ENCODE data around the gene SMYD3.

The SMYD3 gene

GRCh38 chr1:246265481-246265880 lies 241.6 kb downstream of the SMYD3 start:
- TF ChIP-seq YY1 (IDR thresholded peaks at IDR 0.05; ENCODE audit: insufficient read depth, insufficient read length) (no peak), ZNF274 (IDR thresholded peaks at IDR 0.05; ENCODE audit: low read depth, low read length) (no peak), SUZ12 (IDR thresholded peaks at IDR 0.05; ENCODE audit: extremely low read depth, insufficient read depth, insufficient read length) (no peak)
- no peak overlapping the region for H3K9ac ChIP-seq (ENCODE audit: insufficient read length, low read depth)

GRCh38 chr1:246262281-246262680 lies 244.8 kb downstream of the SMYD3 start:
- Histone ChIP-seq H3K9me3 (ENCODE audit: insufficient read depth, low read length) (peaks cover 18% of the 10 kb centered on the region), H3K27me3 (ENCODE audit: insufficient read depth, insufficient read length) (no peaks in the 10 kb centered on the region), H3K9ac (ENCODE audit: insufficient read length, low read depth) (no peak overlapping the region), H3K36me3 (ENCODE audit: insufficient read depth, insufficient read length, low read length) (no peaks in the 10 kb centered on the region), H3K4me3 (ENCODE audit: insufficient read length, low read depth) (no peak overlapping the region), H3K4me1 (ENCODE audit: insufficient read depth, insufficient read length) (no peaks in the 10 kb centered on the region)
- no peak for TF ChIP-seq YY1 (IDR thresholded peaks at IDR 0.05; ENCODE audit: insufficient read depth, insufficient read length)
- TF ChIP-seq SUZ12 (IDR thresholded peaks at IDR 0.05; ENCODE audit: extremely low read depth, insufficient read depth, insufficient read length), result no peak
- TF ChIP-seq ZNF274 (IDR thresholded peaks at IDR 0.05; ENCODE audit: low read depth, low read length), result no peak
- no peak for DNase-seq (ENCODE audit: low read depth, low spot score)

More at GRCh38 chr1:246265481-246265880, 241.6 kb downstream of the SMYD3 start:
- H3K36me3 ChIP-seq (ENCODE audit: insufficient read depth, insufficient read length, low read length), result no peaks in the 10 kb centered on the region
- H3K9me3 ChIP-seq (ENCODE audit: insufficient read depth, low read length), result peaks cover 4% of the 10 kb centered on the region; the same call in 1 of the 2 replicates
- H3K4me3 ChIP-seq (ENCODE audit: insufficient read length, low read depth), result no peak overlapping the region
- DNase-seq (ENCODE audit: low read depth, low spot score), result no peak
- H3K4me1 ChIP-seq (ENCODE audit: insufficient read depth, insufficient read length), result no peaks in the 10 kb centered on the region
- H3K27me3 ChIP-seq (ENCODE audit: insufficient read depth, insufficient read length), result no peaks in the 10 kb centered on the region

GRCh38 chr1:246261639-246262038 lies 245.4 kb downstream of the SMYD3 start:
- Histone ChIP-seq H3K9ac (ENCODE audit: insufficient read length, low read depth) (no peak overlapping the region), H3K27me3 (ENCODE audit: insufficient read depth, insufficient read length) (no peaks in the 10 kb centered on the region), H3K4me1 (ENCODE audit: insufficient read depth, insufficient read length) (no peaks in the 10 kb centered on the region), H3K9me3 (ENCODE audit: insufficient read depth, low read length) (peaks cover 18% of the 10 kb centered on the region), H3K4me3 (ENCODE audit: insufficient read length, low read depth) (no peak overlapping the region), H3K36me3 (ENCODE audit: insufficient read depth, insufficient read length, low read length) (no peaks in the 10 kb centered on the region)
- TF ChIP-seq SUZ12 (IDR thresholded peaks at IDR 0.05; ENCODE audit: extremely low read depth, insufficient read depth, insufficient read length), result no peak
- TF ChIP-seq ZNF274 (IDR thresholded peaks at IDR 0.05; ENCODE audit: low read depth, low read length), result no peak
- TF ChIP-seq YY1 (IDR thresholded peaks at IDR 0.05; ENCODE audit: insufficient read depth, insufficient read length), result no peak
- DNase-seq (ENCODE audit: low read depth, low spot score), result no peak

- Histone ChIP-seq H3K4me1 (ENCODE audit: insufficient read depth, insufficient read length) (no peaks in the 10 kb centered on the region), H3K27me3 (ENCODE audit: insufficient read depth, insufficient read length) (no peaks in the 10 kb centered on the region), H3K9me3 (ENCODE audit: insufficient read depth, low read length) (peaks cover 18% of the 10 kb centered on the region), H3K9ac (ENCODE audit: insufficient read length, low read depth) (no peak overlapping the region), H3K36me3 (ENCODE audit: insufficient read depth, insufficient read length, low read length) (no peaks in the 10 kb centered on the region), H3K4me3 (ENCODE audit: insufficient read length, low read depth) (no peak overlapping the region)
- no peak for TF ChIP-seq ZNF274 (IDR thresholded peaks at IDR 0.05; ENCODE audit: low read depth, low read length)
- no peak for TF ChIP-seq YY1 (IDR thresholded peaks at IDR 0.05; ENCODE audit: insufficient read depth, insufficient read length)
- DNase-seq (ENCODE audit: low read depth, low spot score), result no peak
These were observed 248.8 kb downstream of the SMYD3 start for GRCh38 chr1:246258250-246258649.

GRCh38 chr1:246255773-246256172 lies 251.3 kb downstream of the SMYD3 start:
- Histone ChIP-seq H3K9me3 (ENCODE audit: insufficient read depth, low read length) (peaks cover 17% of the 10 kb centered on the region), H3K36me3 (ENCODE audit: insufficient read depth, insufficient read length, low read length) (no peaks in the 10 kb centered on the region), H3K4me1 (ENCODE audit: insufficient read depth, insufficient read length) (no peaks in the 10 kb centered on the region), H3K4me3 (ENCODE audit: insufficient read length, low read depth) (no peak overlapping the region), H3K27me3 (ENCODE audit: insufficient read depth, insufficient read length) (no peaks in the 10 kb centered on the region), H3K9ac (ENCODE audit: insufficient read length, low read depth) (no peak overlapping the region)
- no peak for TF ChIP-seq ZNF274 (IDR thresholded peaks at IDR 0.05; ENCODE audit: low read depth, low read length)
- TF ChIP-seq SUZ12 (IDR thresholded peaks at IDR 0.05; ENCODE audit: extremely low read depth, insufficient read depth, insufficient read length), result no peak
- no peak for TF ChIP-seq YY1 (IDR thresholded peaks at IDR 0.05; ENCODE audit: insufficient read depth, insufficient read length)
- no peak for DNase-seq (ENCODE audit: low read depth, low spot score)

GRCh38 chr1:246254854-246255253 lies 252.2 kb downstream of the SMYD3 start:
- H3K4me3 ChIP-seq (ENCODE audit: insufficient read length, low read depth), result no peak overlapping the region
- no peaks in the 10 kb centered on the region for H3K27me3 ChIP-seq (ENCODE audit: insufficient read depth, insufficient read length)
- H3K36me3 ChIP-seq (ENCODE audit: insufficient read depth, insufficient read length, low read length), result no peaks in the 10 kb centered on the region
- H3K9me3 ChIP-seq (ENCODE audit: insufficient read depth, low read length), result peaks cover 14% of the 10 kb centered on the region
- H3K4me1 ChIP-seq (ENCODE audit: insufficient read depth, insufficient read length), result no peaks in the 10 kb centered on the region
- TF ChIP-seq ZNF274 (IDR thresholded peaks at IDR 0.05; ENCODE audit: low read depth, low read length) (no peak), YY1 (IDR thresholded peaks at IDR 0.05; ENCODE audit: insufficient read depth, insufficient read length) (no peak), SUZ12 (IDR thresholded peaks at IDR 0.05; ENCODE audit: extremely low read depth, insufficient read depth, insufficient read length) (no peak)
- no peak for DNase-seq (ENCODE audit: low read depth, low spot score)
- H3K9ac ChIP-seq (ENCODE audit: insufficient read length, low read depth), result no peak overlapping the region

- no peaks in the 10 kb centered on the region for H3K9me3 ChIP-seq (ENCODE audit: insufficient read depth, low read length)
- no peaks in the 10 kb centered on the region for H3K4me1 ChIP-seq (ENCODE audit: insufficient read depth, insufficient read length)
- no peaks in the 10 kb centered on the region for H3K27me3 ChIP-seq (ENCODE audit: insufficient read depth, insufficient read length)
- no peak for DNase-seq (ENCODE audit: low read depth, low spot score)
- H3K9ac ChIP-seq (ENCODE audit: insufficient read length, low read depth), result no peak overlapping the region
- no peak overlapping the region for H3K4me3 ChIP-seq (ENCODE audit: insufficient read length, low read depth)
- no peak for TF ChIP-seq SUZ12 (IDR thresholded peaks at IDR 0.05; ENCODE audit: extremely low read depth, insufficient read depth, insufficient read length)
- TF ChIP-seq ZNF274 (IDR thresholded peaks at IDR 0.05; ENCODE audit: low read depth, low read length), result no peak
- TF ChIP-seq YY1 (IDR thresholded peaks at IDR 0.05; ENCODE audit: insufficient read depth, insufficient read length), result no peak
- H3K36me3 ChIP-seq (ENCODE audit: insufficient read depth, insufficient read length, low read length), result no peaks in the 10 kb centered on the region
These were observed 260.6 kb downstream of the SMYD3 start for GRCh38 chr1:246246430-246246829.
